ENCODE measurements around the gene IRGQ.

The IRGQ gene

DNA sequence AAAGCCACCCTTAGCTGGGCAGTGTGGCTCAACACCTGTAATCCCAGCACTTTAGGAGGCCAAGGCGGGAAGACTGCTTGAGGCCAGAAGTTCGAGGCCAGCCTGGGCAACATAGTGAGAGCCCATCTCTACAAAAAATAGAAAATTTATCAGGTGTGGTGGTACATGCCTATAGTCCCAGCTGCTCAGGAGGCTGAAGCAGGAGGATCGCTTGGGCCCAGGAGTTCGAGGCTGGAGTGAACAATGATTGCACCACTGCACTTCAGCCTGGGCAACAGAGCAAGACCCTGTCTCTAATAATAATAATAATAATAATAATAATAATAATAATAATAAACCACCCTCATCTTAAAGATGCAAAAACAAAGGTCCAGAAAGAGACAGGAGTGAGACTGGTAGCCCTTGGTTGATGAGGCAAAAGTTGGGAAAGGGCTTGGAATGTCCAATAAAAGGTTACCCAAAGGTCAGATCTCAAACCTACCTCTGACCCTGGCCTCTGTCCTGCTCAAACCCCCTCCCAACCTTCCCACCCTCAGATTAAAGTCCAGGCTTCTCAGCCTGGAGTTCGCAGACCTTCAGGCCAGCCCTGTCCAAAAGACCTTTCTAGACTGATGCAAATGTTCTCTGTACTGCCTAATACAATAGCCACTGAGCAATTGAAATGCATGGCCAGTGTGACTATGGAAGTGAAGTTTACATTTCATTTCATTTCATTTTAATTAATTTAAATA lies 53.8 kb downstream of the IRGQ start:
- Histone ChIP-seq H3K9me3 (ENCODE audit: low read length) (no peaks in the 10 kb centered on the region), H4K20me1 (ENCODE audit: insufficient read depth, low read length) (no peaks in the 10 kb centered on the region), H3K27me3 (ENCODE audit: insufficient read depth, low read length) (no peaks in the 10 kb centered on the region), H3F3A (ENCODE audit: insufficient read depth, low read length) (no peaks in the 10 kb centered on the region), H3K36me3 (ENCODE audit: insufficient read depth, low read length) (peaks cover 56% of the 10 kb centered on the region), H3K27ac (ENCODE audit: low read depth, low read length, poor library complexity, severe bottlenecking) (no peak overlapping the region), H3K9ac (ENCODE audit: low read length) (no peak overlapping the region), H3K4me3 (ENCODE audit: low read depth, low read length, poor library complexity, severe bottlenecking) (no peak overlapping the region), H3K4me2 (ENCODE audit: low read length) (no peak overlapping the region), H3K79me2 (ENCODE audit: insufficient read depth, low read length) (no peaks in the 10 kb centered on the region), H3K4me1 (ENCODE audit: insufficient read depth, low read length, severe bottlenecking) (no peaks in the 10 kb centered on the region), H2AFZ (ENCODE audit: low read length) (no peak overlapping the region), H3K9me2 (ENCODE audit: low read depth, low read length) (no peaks in the 10 kb centered on the region)
- TF ChIP-seq, protein P1, sequence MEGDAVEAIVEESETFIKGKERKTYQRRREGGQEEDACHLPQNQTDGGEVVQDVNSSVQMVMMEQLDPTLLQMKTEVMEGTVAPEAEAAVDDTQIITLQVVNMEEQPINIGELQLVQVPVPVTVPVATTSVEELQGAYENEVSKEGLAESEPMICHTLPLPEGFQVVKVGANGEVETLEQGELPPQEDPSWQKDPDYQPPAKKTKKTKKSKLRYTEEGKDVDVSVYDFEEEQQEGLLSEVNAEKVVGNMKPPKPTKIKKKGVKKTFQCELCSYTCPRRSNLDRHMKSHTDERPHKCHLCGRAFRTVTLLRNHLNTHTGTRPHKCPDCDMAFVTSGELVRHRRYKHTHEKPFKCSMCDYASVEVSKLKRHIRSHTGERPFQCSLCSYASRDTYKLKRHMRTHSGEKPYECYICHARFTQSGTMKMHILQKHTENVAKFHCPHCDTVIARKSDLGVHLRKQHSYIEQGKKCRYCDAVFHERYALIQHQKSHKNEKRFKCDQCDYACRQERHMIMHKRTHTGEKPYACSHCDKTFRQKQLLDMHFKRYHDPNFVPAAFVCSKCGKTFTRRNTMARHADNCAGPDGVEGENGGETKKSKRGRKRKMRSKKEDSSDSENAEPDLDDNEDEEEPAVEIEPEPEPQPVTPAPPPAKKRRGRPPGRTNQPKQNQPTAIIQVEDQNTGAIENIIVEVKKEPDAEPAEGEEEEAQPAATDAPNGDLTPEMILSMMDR (IDR thresholded peaks at IDR 0.05; ENCODE audit: low read length), result no peak
- no peak for TF ChIP-seq EZH2 (IDR thresholded peaks at IDR 0.05; ENCODE audit: borderline replicate concordance, low read length)

DNA sequence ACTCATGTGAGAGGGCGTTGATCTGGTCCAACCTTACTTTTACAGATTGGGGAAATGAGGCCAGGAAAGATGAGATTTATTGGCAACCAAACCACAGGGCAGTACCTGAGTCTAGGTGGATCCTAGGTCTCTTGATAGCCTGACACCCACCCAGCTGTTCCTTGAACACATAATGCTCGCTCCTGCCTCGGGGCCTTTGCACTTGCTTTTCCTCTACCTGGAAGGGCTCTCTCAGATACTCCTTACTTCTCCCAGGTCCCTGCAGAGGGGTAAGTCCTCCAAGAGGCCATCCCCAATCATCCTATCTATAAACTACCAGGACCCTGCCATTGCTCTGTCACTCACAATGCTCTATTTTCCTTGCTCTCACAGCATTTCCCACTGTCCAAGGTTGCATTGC lies 55.6 kb downstream of the IRGQ start:
- no peak overlapping the region for H3K4me2 ChIP-seq (ENCODE audit: low read length)
- TF ChIP-seq EZH2 (IDR thresholded peaks at IDR 0.05; ENCODE audit: borderline replicate concordance, low read length), result no peak
- TF ChIP-seq, protein P1 (IDR thresholded peaks at IDR 0.05; ENCODE audit: low read length), result no peak
- no peaks in the 10 kb centered on the region for H3K4me1 ChIP-seq (ENCODE audit: insufficient read depth, low read length, severe bottlenecking)
- H3K9ac ChIP-seq (ENCODE audit: low read length), result no peak overlapping the region
- no peak overlapping the region for H3K4me3 ChIP-seq (ENCODE audit: low read depth, low read length, poor library complexity, severe bottlenecking)
- H3K9me2 ChIP-seq (ENCODE audit: low read depth, low read length), result no peaks in the 10 kb centered on the region
- H3K9me3 ChIP-seq (ENCODE audit: low read length), result no peaks in the 10 kb centered on the region
- H2AFZ ChIP-seq (ENCODE audit: low read length), result no peak overlapping the region
- H3K36me3 ChIP-seq (ENCODE audit: insufficient read depth, low read length), result peaks cover 51% of the 10 kb centered on the region
- H3K27me3 ChIP-seq (ENCODE audit: insufficient read depth, low read length), result no peaks in the 10 kb centered on the region
- H4K20me1 ChIP-seq (ENCODE audit: insufficient read depth, low read length), result no peaks in the 10 kb centered on the region
- H3F3A ChIP-seq (ENCODE audit: insufficient read depth, low read length), result no peaks in the 10 kb centered on the region
- H3K79me2 ChIP-seq (ENCODE audit: insufficient read depth, low read length), result no peaks in the 10 kb centered on the region
- H3K27ac ChIP-seq (ENCODE audit: low read depth, low read length, poor library complexity, severe bottlenecking), result no peak overlapping the region

DNA sequence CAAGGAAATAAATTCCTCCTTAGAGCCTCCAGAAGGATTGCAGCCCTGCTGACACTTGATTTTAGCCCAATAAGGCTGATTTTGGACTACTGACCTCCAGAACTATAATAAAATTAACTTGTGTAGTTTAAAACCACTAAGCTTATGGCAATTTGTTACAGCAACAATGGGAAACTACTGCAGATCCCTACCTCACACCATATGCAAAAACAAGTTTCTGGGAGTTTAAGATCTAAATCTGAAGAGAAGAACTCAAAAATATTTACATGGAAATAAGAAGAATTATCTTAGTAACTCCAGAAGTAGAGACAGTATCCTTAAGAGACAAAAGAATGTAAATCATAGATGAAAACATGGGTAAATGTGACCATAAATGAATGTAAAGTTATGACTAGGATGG lies 57.0 kb downstream of the IRGQ start:
- no peaks in the 10 kb centered on the region for H3K79me2 ChIP-seq (ENCODE audit: insufficient read depth, low read length)
- H4K20me1 ChIP-seq (ENCODE audit: insufficient read depth, low read length), result no peaks in the 10 kb centered on the region
- H3K4me1 ChIP-seq (ENCODE audit: insufficient read depth, low read length, severe bottlenecking), result no peaks in the 10 kb centered on the region
- no peaks in the 10 kb centered on the region for H3K27me3 ChIP-seq (ENCODE audit: insufficient read depth, low read length)
- no peak overlapping the region for H3K9ac ChIP-seq (ENCODE audit: low read length)
- H3K27ac ChIP-seq (ENCODE audit: low read depth, low read length, poor library complexity, severe bottlenecking), result no peak overlapping the region
- TF ChIP-seq, protein P1 (IDR thresholded peaks at IDR 0.05; ENCODE audit: low read length), result no peak
- no peak for TF ChIP-seq EZH2 (IDR thresholded peaks at IDR 0.05; ENCODE audit: borderline replicate concordance, low read length)
- H3K4me2 ChIP-seq (ENCODE audit: low read length), result no peak overlapping the region
- H3K36me3 ChIP-seq (ENCODE audit: insufficient read depth, low read length), result peaks cover 46% of the 10 kb centered on the region
- H3K9me3 ChIP-seq (ENCODE audit: low read length), result no peaks in the 10 kb centered on the region
- H2AFZ ChIP-seq (ENCODE audit: low read length), result no peak overlapping the region
- no peak overlapping the region for H3K4me3 ChIP-seq (ENCODE audit: low read depth, low read length, poor library complexity, severe bottlenecking)
- no peaks in the 10 kb centered on the region; the same call in 1 of the 2 replicates for H3F3A ChIP-seq (ENCODE audit: insufficient read depth, low read length)
- H3K9me2 ChIP-seq (ENCODE audit: low read depth, low read length), result no peaks in the 10 kb centered on the region

Measured in OCI-LY1 (cell line).